ENCODE results near the gene SCLY.

SCLY gene

GRCh38 chr2:238125127-238125885, 64.5 kb downstream of the SCLY start:
- H3K4me3 ChIP-seq (ENCODE audit: control insufficient read depth, low read depth, low read length) = no peak overlapping the region
- TF ChIP-seq, protein P1, sequence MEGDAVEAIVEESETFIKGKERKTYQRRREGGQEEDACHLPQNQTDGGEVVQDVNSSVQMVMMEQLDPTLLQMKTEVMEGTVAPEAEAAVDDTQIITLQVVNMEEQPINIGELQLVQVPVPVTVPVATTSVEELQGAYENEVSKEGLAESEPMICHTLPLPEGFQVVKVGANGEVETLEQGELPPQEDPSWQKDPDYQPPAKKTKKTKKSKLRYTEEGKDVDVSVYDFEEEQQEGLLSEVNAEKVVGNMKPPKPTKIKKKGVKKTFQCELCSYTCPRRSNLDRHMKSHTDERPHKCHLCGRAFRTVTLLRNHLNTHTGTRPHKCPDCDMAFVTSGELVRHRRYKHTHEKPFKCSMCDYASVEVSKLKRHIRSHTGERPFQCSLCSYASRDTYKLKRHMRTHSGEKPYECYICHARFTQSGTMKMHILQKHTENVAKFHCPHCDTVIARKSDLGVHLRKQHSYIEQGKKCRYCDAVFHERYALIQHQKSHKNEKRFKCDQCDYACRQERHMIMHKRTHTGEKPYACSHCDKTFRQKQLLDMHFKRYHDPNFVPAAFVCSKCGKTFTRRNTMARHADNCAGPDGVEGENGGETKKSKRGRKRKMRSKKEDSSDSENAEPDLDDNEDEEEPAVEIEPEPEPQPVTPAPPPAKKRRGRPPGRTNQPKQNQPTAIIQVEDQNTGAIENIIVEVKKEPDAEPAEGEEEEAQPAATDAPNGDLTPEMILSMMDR (IDR thresholded peaks at IDR 0.05; ENCODE audit: control insufficient read depth, insufficient read depth, low read depth, low read length, missing control alignments) = no peak
- DNase-seq (ENCODE audit: low read depth) = no peak

- H3K4me3 ChIP-seq (ENCODE audit: control insufficient read depth, low read depth, low read length) = no peak overlapping the region
- TF ChIP-seq, protein P1 (IDR thresholded peaks at IDR 0.05; ENCODE audit: control insufficient read depth, insufficient read depth, low read depth, low read length, missing control alignments) = no peak
- DNase-seq (ENCODE audit: low read depth) = no peak
Observed at GRCh38 chr2:238126338-238126737, 65.5 kb downstream of the SCLY start.

- TF ChIP-seq, protein P1 (IDR thresholded peaks at IDR 0.05; ENCODE audit: control insufficient read depth, insufficient read depth, low read depth, low read length, missing control alignments) = no peak
- no peak for DNase-seq (ENCODE audit: low read depth)
- H3K4me3 ChIP-seq (ENCODE audit: control insufficient read depth, low read depth, low read length) = no peak overlapping the region
Observed at GRCh38 chr2:238126775-238127164, 66.0 kb downstream of the SCLY start.

DNA sequence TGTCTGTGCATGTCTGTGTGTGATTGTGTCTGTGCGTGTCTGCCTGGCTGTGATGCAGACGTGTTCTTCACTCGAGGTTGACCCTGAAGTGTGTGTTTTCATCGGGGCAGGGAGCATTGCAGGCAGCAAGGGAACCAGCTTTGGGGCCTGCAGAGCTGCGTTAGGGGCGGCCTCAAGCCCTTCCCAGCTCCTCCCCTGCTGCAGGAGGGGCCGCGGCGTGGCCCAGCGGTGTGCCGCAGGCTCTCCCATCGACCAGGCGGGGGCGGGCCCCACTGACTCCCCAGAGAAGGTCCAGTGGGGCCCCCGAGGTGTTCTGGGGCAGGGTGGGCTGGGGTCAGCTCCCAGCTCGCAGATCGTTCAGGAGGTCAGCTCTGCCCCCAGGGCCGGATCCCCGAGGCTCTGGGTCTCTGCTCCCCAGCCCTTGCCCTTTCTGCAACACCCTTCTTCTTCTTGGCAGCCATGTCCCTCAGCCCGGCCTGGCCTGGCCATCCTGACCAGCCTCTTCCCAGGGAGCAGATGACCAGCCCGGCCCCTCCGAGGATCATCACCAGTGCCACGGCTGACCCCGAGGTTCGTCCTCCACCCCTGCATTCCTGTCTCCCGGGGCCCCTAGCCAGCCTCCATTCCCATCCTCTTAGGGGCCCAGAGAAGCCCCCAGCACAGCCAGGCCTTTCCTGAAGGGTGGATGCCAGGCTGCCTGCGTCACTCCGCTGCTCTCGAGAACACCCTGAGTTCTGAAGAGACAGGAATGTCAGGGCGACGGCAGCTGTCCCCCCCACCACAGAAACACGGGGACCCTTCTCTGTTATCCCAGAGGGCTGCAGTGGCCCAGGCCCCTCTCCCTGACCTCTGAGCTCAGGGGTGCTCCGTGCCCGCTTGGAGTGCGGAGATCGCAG, 66.6 kb downstream of the SCLY start:
- no peak overlapping the region for H3K4me3 ChIP-seq (ENCODE audit: control insufficient read depth, low read depth, low read length)
- TF ChIP-seq, protein P1 (IDR thresholded peaks at IDR 0.05; ENCODE audit: control insufficient read depth, insufficient read depth, low read depth, low read length, missing control alignments) = no peak
- no peak for DNase-seq (ENCODE audit: low read depth)

DNA sequence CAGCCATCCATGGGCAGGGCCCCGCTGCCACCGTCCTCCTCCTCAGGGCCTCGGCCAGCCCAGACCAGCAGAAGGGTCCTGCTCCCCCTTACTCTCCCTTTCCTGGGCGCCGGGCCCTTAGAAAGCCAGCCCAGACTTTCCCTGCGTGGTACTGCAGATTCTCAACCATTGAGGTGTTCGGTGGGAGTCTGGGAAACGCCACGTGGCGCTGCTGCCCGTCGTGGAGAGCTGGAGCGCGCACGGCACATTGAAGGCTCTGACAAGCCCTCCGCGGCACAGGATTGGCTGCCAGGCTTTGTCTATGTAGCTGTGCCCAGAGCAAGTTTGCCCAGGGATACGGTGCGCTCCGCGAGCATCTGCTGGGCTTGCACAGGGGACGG, 67.2 kb downstream of the SCLY start:
- H3K4me3 ChIP-seq (ENCODE audit: control insufficient read depth, low read depth, low read length) = no peak overlapping the region
- no peak for DNase-seq (ENCODE audit: low read depth)

GRCh38 chr2:238128534-238129001, 67.8 kb downstream of the SCLY start:
- DNase-seq (ENCODE audit: low read depth) = no peak

More for the DNA sequence above, 67.2 kb downstream of the SCLY start:
- TF ChIP-seq, protein P1 (IDR thresholded peaks at IDR 0.05; ENCODE audit: control insufficient read depth, insufficient read depth, low read depth, low read length, missing control alignments) = no peak

More at GRCh38 chr2:238128534-238129001, 67.8 kb downstream of the SCLY start:
- TF ChIP-seq, protein P1 (IDR thresholded peaks at IDR 0.05; ENCODE audit: control insufficient read depth, insufficient read depth, low read depth, low read length, missing control alignments) = no peak
- no peak overlapping the region for H3K4me3 ChIP-seq (ENCODE audit: control insufficient read depth, low read depth, low read length)

Data from AG09309 (cell line).